Smooth muscle cell (in vitro differentiated cells): ENCODE data around the gene PHF21A. TPM values are rescaled to one million over a fixed set of nuclear protein-coding genes. Genes with fewer than 3 reads are reported as not detected.
A peak's percentile ranks its signal among the peaks of the same experiment; 100 is the strongest.

Experiments
- DNase-seq: peaks from one replicate; lab custom pipeline; 2025; ENCODE audit not compliant: unreplicated experiment; lab: John Stamatoyannopoulos, UW
- H2AFZ ChIP-seq: fragments of 200-600 bp; sonication (generic); 2 replicates; pipeline ENCODE4 v1.6.0; 2016; ENCODE audit warnings: antibody characterized with exemption, low read depth, mild to moderate bottlenecking
- H3F3A ChIP-seq: fragments of 200-600 bp; sonication (generic); 2 replicates; pipeline ENCODE4 v1.6.0; 2017; ENCODE audit warnings: antibody characterized with exemption, low read depth
- H3K27ac ChIP-seq: fragments of 200-600 bp; sonication (generic); 2 replicates; pipeline ENCODE4 v1.5.1; 2016; ENCODE audit warnings: low read depth, mild to moderate bottlenecking
- H3K27me3 ChIP-seq: fragments of 200-600 bp; sonication (generic); 2 replicates; pipeline ENCODE4 v1.6.1; 2016; ENCODE audit warnings: low read depth, mild to moderate bottlenecking
- H3K36me3 ChIP-seq: fragments of 200-600 bp; sonication (generic); 2 replicates; pipeline ENCODE4 v1.5.1; 2016; ENCODE audit warnings: low read depth
- H3K4me1 ChIP-seq: fragments of 200-600 bp; sonication (generic); 2 replicates; pipeline ENCODE4 v1.5.1; 2016; ENCODE audit warnings: low read depth
- H3K4me2 ChIP-seq: fragments of 200-600 bp; sonication (generic); 2 replicates; pipeline ENCODE4 v1.6.0; 2016; ENCODE audit warnings: mild to moderate bottlenecking
- H3K4me3 ChIP-seq: fragments of 200-600 bp; sonication (generic); 2 replicates; pipeline ENCODE4 v1.5.1; 2016; ENCODE audit warnings: mild to moderate bottlenecking
- H3K79me2 ChIP-seq: fragments of 200-600 bp; sonication (generic); 2 replicates; pipeline ENCODE4 v1.6.0; 2016; ENCODE audit warnings: low read depth, mild to moderate bottlenecking
- H3K9ac ChIP-seq: fragments of 200-600 bp; sonication (generic); 2 replicates; pipeline ENCODE4 v1.6.0; 2016; ENCODE audit warnings: low read depth
- H3K9me3 ChIP-seq: fragments of 200-600 bp; sonication (generic); replicated peaks from 2 replicates; pipeline ENCODE4 v1.5.1; 2016; ENCODE audit warnings: low read depth
- H4K20me1 ChIP-seq: fragments of 200-600 bp; sonication (generic); 2 replicates; pipeline ENCODE4 v1.6.0; 2016; ENCODE audit warnings: low read depth
- WGBS: methylation state at CpG from one replicate; pipeline ENCODE4 v1.1.7; 2016; ENCODE audit warnings: low lambda C conversion rate; 5-methylcytosine and 5-hydroxymethylcytosine counted together
- polyA plus RNA-seq: library from polyadenylated mRNA; unstranded; fragments of >200 nt; fragmentation: Nextera tagmentation; extraction: Ambion mirVana; gene quantifications from 2 replicates; pipeline ENCODE4 v1.2.1, GENCODE V29; 2016
- total RNA-seq: library from RNA; depleted of rRNA; stranded (reverse); fragments of >200 nt; gene quantifications from 2 replicates; pipeline ENCODE4 v1.2.3, GENCODE V29; 2014
- TF ChIP-seq, protein P1 (sequence below): fragments of 200-600 bp; sonication (generic); IDR thresholded peaks from 2 replicates; pipeline ENCODE4 v1.5.1; 2017; ENCODE audit warnings: borderline replicate concordance, mild to moderate bottlenecking, antibody characterized with exemption; ENCODE audit not compliant: insufficient read depth, poor library complexity, severe bottlenecking

The PHF21A gene
- total and polyA plus RNA-seq, 2 experiments from 2014 or later: 26.1 to 28.7 TPM

GRCh38 chr11:46116007-46116711 is 5.1 kb downstream of the PHF21A start:
- no peak overlapping the region for H2AFZ ChIP-seq
- H3K36me3 ChIP-seq: no peaks in the 10 kb centered on the region
- H3K9me3 ChIP-seq: no peaks in the 10 kb centered on the region
- H3K27me3 ChIP-seq: no peaks in the 10 kb centered on the region
- H3F3A ChIP-seq: peaks cover 6% of the 10 kb centered on the region
- DNase-seq: no peak
- no peak overlapping the region for H3K4me3 ChIP-seq
- TF ChIP-seq, protein P1, sequence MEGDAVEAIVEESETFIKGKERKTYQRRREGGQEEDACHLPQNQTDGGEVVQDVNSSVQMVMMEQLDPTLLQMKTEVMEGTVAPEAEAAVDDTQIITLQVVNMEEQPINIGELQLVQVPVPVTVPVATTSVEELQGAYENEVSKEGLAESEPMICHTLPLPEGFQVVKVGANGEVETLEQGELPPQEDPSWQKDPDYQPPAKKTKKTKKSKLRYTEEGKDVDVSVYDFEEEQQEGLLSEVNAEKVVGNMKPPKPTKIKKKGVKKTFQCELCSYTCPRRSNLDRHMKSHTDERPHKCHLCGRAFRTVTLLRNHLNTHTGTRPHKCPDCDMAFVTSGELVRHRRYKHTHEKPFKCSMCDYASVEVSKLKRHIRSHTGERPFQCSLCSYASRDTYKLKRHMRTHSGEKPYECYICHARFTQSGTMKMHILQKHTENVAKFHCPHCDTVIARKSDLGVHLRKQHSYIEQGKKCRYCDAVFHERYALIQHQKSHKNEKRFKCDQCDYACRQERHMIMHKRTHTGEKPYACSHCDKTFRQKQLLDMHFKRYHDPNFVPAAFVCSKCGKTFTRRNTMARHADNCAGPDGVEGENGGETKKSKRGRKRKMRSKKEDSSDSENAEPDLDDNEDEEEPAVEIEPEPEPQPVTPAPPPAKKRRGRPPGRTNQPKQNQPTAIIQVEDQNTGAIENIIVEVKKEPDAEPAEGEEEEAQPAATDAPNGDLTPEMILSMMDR: no peak
- H3K9ac ChIP-seq: no peak overlapping the region
- peak overlapping the region; percentile 25 for H3K27ac ChIP-seq
- WGBS: 72% methylated on average over 3 of the region's 3 CpGs
- H4K20me1 ChIP-seq: peaks cover 84% of the 10 kb centered on the region
- H3K79me2 ChIP-seq: peaks cover 85% of the 10 kb centered on the region
- peaks cover 31% of the 10 kb centered on the region for H3K4me1 ChIP-seq
- peak overlapping the region; percentile 95 for H3K4me2 ChIP-seq

GRCh38 chr11:46114961-46115360 is 6.3 kb downstream of the PHF21A start:
- Histone ChIP-seq H3K79me2 (peaks cover 97% of the 10 kb centered on the region), H3K9me3 (no peaks in the 10 kb centered on the region), H2AFZ (no peak overlapping the region), H3K36me3 (no peaks in the 10 kb centered on the region), H3K27me3 (no peaks in the 10 kb centered on the region), H3F3A (no peaks in the 10 kb centered on the region), H4K20me1 (peaks cover 96% of the 10 kb centered on the region), H3K27ac (peak overlapping the region; percentile 25), H3K9ac (no peak overlapping the region), H3K4me2 (no peak overlapping the region), H3K4me3 (no peak overlapping the region), H3K4me1 (peaks cover 31% of the 10 kb centered on the region)
- no peak for DNase-seq
- TF ChIP-seq, protein P1: no peak

- H3K27ac ChIP-seq: no peak overlapping the region
- H3K9ac ChIP-seq: no peak overlapping the region
- WGBS: 89% methylated on average over 4 of the region's 4 CpGs
- H3K79me2 ChIP-seq: peaks cover 100% of the 10 kb centered on the region
- TF ChIP-seq, protein P1: no peak
- no peaks in the 10 kb centered on the region for H3F3A ChIP-seq
- DNase-seq: no peak
- peaks cover 100% of the 10 kb centered on the region for H4K20me1 ChIP-seq
- H3K27me3 ChIP-seq: no peaks in the 10 kb centered on the region
- no peaks in the 10 kb centered on the region for H3K36me3 ChIP-seq
- no peaks in the 10 kb centered on the region for H3K9me3 ChIP-seq
- no peak overlapping the region for H3K4me2 ChIP-seq
- no peak overlapping the region for H2AFZ ChIP-seq
- H3K4me3 ChIP-seq: no peak overlapping the region
- H3K4me1 ChIP-seq: peaks cover 31% of the 10 kb centered on the region
These were observed 6.9 kb downstream of the PHF21A start for GRCh38 chr11:46114378-46114777.
